Stimulated activated naive CD8-positive, alpha-beta T cell treated with anti-CD3 and anti-CD28 coated beads, Interleukin-15, amount 100 ng/mL, for 72 hours (primary cell): ENCODE measurements around the gene MACROD1.

Source experiments
- ATAC-seq: fragments of 150-1000 bp; cut with Tn5 transposase; 2 replicates; pipeline ENCODE4 v1.10.0; 2021; ENCODE audit warnings: mild to moderate bottlenecking, moderate library complexity
- DNase-seq, 2 donors: peaks; one replicate each; pipeline ENCODE4 v3.0.0; 2021 to 2022
- H3K27ac Mint-ChIP-seq, 2 donors: one replicate each; pipeline ENCODE4 v1.8.0; 2022; ENCODE audit warnings: mild to moderate bottlenecking in 2 of 2, mixed read lengths in 2 of 2, moderate library complexity in 2 of 2
- H3K27me3 Mint-ChIP-seq: one replicate; pipeline ENCODE4 v1.8.0; 2022; ENCODE audit warnings: mixed read lengths
- H3K4me1 Mint-ChIP-seq: one replicate; pipeline ENCODE4 v1.8.0; 2022; ENCODE audit warnings: mild to moderate bottlenecking, mixed read lengths
- H3K4me3 Mint-ChIP-seq, 2 donors: one replicate each; pipeline ENCODE4 v1.8.0; 2022; ENCODE audit warnings: mild to moderate bottlenecking in 2 of 2, mixed read lengths in 2 of 2, moderate library complexity in 1 of 2
- H3K9me3 Mint-ChIP-seq, 2 donors: one replicate each; pipeline ENCODE4 v1.8.0; 2022; ENCODE audit warnings: mixed read lengths in 2 of 2

Gene MACROD1

DNA sequence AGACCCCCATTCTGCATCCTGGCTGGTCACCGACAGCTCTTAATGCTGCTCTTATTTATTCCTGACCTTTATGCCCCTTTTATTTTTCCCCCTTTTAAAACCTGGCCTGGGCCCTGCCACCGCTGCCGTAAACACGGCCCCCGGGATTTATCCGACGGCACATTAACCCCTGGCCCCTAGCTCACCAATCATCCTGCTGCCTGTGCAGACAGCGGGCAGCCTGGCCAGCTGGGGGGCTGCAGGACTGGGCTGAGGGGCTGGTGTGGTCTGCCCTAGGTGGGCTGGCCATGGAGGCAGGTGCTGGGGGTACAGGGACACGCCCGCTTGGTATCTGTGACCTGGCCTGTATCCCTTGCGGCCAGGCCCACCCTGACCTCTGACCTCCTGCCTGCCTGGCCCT is 151.6 kb downstream of the MACROD1 start:
- no peak overlapping the region for H3K27ac Mint-ChIP-seq
- H3K4me1 Mint-ChIP-seq: no peaks in the 10 kb centered on the region
- ATAC-seq (no peak), DNase-seq (no peak)
- no peak overlapping the region for H3K4me3 Mint-ChIP-seq
- peaks cover 20% of the 10 kb centered on the region for H3K27me3 Mint-ChIP-seq
- peaks cover 13 to 21% of the 10 kb centered on the region in 2 donors for H3K9me3 Mint-ChIP-seq

DNA sequence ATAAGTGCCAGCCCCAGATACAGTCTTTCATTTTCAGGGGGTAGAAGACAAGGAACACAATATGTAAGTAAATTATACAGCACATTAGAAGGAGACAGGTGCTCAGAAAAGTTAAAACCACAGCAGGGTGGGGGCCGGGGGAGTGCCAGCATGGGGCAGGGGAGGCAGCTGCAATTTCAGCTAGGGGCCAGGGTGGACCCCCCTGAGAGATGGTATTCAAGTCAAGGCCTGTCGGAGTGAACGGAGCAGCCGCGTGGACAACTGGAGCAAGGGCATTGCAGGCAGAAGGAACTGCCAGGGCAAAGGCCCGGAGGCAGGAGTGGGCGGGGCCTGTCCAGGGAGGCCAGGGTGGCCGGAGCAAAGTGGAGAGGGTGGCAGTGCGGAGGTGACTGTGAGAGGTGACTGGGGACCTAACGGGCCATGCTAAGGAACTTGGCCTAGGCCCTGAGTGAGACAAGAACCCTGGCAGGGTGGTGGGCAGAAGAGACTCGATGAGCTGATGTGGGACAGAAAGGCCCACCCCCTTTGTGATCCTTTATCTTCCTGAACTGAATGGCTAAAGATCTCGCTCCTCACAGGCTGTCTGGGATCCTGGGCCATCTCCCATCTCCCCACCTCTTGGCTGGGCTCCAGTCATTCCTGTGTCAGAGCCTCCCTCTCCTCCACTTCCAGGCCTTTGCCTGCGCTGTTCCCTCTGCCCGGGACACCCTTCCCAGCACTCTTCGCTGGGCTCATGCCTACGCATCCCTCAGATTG is 152.6 kb downstream of the MACROD1 start:
- no peak overlapping the region for H3K4me3 Mint-ChIP-seq
- peaks cover under 1% of the 10 kb centered on the region for H3K4me1 Mint-ChIP-seq
- peaks cover 13 to 21% of the 10 kb centered on the region in 2 donors for H3K9me3 Mint-ChIP-seq
- peaks cover 30% of the 10 kb centered on the region for H3K27me3 Mint-ChIP-seq
- DNase-seq (no peak), ATAC-seq (no peak)
- H3K27ac Mint-ChIP-seq: no peak overlapping the region

DNA sequence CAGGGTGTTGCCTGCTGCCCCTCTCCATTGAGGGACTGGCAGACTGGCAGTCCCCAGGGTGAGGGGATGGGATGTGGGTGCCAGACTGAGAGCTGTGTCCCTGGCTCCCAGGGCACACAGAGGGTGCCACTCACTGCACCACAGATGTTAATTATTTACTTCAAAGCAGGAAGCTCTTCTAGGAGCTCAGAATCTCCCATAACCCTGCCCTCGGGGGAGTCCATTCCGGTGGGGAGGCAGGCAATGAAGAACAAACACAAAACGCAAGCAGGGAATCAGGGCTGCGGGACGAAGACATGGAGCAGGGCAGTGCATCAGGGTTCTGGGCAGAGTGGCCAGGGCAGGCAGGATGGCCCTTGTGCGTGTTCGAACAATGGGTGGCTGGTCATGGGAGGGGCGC is 154.5 kb downstream of the MACROD1 start:
- DNase-seq: no peak
- ATAC-seq: no peak
- peak overlapping the region in 1 of 2 donors; percentile 82 for H3K27ac Mint-ChIP-seq

DNA sequence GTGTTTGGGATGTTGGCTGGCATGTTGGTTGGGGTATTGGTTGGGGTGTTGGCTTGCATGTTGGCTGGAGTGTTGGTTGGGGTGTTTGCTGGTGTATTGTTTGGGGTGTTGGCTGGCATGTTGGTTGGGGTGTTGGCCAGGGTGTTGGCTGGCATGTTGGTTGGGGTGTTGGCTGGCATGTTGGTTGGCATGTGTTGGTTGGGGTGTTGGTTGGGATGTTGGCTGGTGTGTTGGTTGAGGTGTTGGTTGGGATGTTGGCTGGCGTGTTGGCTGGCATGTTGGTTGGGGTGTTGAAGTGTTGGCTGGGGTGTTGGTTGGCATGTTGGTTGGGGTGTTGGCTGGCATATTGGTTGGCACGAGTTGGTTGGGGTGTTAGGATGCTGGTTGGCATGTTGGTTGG is 155.1 kb downstream of the MACROD1 start:
- no peak for ATAC-seq
- no peak overlapping the region for H3K4me3 Mint-ChIP-seq
- peaks cover 19% of the 10 kb centered on the region for H3K4me1 Mint-ChIP-seq
- peaks cover 13 to 21% of the 10 kb centered on the region in 2 donors for H3K9me3 Mint-ChIP-seq
- peaks cover 55% of the 10 kb centered on the region for H3K27me3 Mint-ChIP-seq
- no peak for DNase-seq
- no peak overlapping the region for H3K27ac Mint-ChIP-seq

More for the DNA sequence above, 154.5 kb downstream of the MACROD1 start:
- peaks cover 19% of the 10 kb centered on the region for H3K4me1 Mint-ChIP-seq
- H3K4me3 Mint-ChIP-seq: no peak overlapping the region
- peaks cover 13 to 21% of the 10 kb centered on the region in 2 donors for H3K9me3 Mint-ChIP-seq
- H3K27me3 Mint-ChIP-seq: peaks cover 49% of the 10 kb centered on the region

DNA sequence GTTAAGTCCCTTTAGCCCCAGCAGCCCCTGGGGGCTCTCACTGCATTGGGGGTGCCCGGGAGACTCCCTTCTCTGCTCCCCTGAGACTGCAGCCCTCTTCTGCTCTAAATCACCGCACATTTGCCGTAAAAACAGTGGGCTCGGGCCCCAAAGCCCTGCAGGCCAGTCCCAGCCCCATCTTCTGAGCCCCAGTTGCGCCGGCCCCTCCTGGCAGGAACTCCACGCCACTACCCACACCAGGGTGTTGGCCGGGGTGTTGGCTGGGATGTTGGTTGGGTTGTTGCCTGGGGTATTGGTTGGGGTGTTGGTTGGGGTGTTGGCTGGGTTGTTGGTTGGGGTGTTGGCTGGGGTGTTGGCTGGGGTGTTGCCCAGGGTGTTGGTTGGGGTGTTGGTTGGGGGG is 156.2 kb downstream of the MACROD1 start:
- H3K9me3 Mint-ChIP-seq: peaks cover 13 to 21% of the 10 kb centered on the region in 2 donors
- H3K27me3 Mint-ChIP-seq: peaks cover 61% of the 10 kb centered on the region
- DNase-seq (no peak), ATAC-seq (no peak)
- H3K27ac Mint-ChIP-seq: no peak overlapping the region
- no peak overlapping the region for H3K4me3 Mint-ChIP-seq
- peaks cover 19% of the 10 kb centered on the region for H3K4me1 Mint-ChIP-seq

DNA sequence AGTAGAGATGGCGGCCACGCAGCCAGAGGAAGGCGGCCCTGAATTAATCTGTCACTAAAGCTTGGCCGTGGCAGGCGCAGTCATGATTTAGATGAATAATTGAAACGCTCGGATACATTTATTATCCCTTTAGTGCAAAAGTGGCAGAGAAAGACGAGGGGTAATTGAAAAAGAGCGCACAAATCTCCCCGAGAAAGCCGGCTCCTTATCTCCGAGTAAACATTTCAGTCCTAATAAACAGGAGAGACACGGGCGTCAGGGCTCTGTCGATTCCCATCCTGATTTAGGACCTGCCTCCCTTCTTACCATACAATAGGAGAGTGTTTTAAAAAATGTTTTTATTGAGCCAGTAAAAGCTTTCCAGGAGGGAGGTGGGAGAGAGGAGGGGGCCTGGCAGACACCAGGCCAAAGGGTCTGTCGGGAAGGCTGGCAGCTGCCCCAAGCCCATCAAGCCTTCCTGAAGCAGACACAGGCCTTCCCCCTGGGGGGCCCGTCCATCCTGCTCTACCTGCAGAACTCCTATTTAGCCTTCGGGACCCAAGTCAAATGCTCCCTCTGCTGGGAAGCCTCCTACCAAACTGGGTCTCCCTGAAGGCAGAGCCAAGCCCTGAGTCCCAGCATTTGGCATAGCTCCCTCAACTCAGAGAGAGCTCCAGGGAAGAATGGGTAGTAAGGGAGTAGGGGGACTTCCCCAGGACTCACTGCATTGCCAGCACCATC is 156.8 kb downstream of the MACROD1 start:
- no peak overlapping the region for H3K27ac Mint-ChIP-seq
- no peak for ATAC-seq
- H3K27me3 Mint-ChIP-seq: peaks cover 61% of the 10 kb centered on the region
- H3K4me3 Mint-ChIP-seq: no peak overlapping the region
- no peak for DNase-seq
- peaks cover 13 to 21% of the 10 kb centered on the region in 2 donors for H3K9me3 Mint-ChIP-seq
- H3K4me1 Mint-ChIP-seq: peaks cover 19% of the 10 kb centered on the region

DNA sequence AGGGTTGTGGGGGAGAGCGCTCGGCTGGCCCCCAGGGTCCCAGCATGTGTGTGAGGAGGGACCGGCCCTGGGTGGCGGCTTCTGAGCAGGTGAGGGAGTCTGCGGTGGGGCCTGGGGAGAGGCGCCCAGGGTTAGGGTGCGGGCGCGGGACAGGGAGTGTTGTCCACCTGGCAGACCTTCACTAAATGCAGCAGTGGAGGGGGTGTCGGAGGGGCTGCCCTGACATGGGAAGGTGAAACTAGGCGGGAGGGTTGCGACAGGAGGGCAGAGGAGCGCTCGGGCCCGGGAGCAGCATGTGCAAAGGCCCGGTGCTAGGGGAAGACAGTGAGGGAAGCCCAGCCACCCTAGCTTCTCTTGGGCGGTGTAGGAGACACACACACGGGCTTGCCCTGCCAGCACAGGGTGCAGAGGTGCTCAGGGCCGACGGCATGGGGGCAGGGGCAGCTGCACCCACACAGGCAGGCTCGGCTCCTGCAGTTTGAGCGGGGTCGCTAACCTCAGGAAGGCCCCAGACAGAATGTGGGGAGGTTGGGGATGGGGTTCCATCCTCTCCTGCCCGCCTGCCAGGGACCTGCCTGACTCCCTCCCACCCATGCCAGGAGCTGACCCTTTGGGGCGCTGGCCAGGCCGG is 157.5 kb downstream of the MACROD1 start:
- Mint-ChIP-seq H3K27ac (no peak overlapping the region), H3K27me3 (peaks cover 61% of the 10 kb centered on the region), H3K4me1 (peaks cover 19% of the 10 kb centered on the region), H3K9me3 (peaks cover 13 to 21% of the 10 kb centered on the region in 2 donors), H3K4me3 (peak overlapping the region in 1 of 2 donors; percentile 79)
- DNase-seq: no peak
- ATAC-seq: peak; percentile 49

DNA sequence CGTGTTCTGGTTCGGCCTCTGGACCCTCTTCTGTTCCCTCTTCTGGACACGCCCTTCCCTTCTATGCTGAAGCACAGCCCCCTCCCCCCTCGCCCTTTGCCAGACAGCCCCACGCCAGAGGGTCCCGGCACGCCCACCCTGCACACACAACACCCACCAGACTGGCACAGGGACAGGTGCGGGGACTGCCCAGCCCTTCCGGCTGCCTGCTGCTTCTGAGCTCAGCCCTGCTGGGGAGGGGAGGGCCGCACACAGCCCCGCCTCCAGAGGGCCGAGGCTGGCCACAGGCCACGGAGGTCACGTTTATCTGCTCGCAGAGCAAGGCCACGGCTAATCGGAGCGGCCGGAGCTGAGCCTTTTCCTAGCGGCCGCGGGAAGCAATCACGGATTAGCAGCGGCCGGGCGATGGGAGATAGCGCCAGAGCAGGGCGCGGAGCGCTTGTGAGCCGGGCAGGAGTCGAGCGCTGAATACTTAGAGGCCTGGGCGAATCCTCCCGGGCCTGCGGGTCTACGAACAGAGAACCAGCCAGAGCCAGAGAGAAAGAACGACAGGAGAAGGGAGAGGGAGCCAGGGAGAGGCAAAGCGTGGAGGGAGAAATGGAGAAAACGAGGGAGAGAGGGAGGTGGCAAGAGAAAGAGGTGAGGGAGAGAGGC is 158.2 kb downstream of the MACROD1 start:
- Mint-ChIP-seq H3K4me3 (peak overlapping the region in 1 of 2 donors; percentile 79), H3K4me1 (peaks cover 19% of the 10 kb centered on the region), H3K27ac (no peak overlapping the region), H3K9me3 (peaks cover 13 to 21% of the 10 kb centered on the region in 2 donors), H3K27me3 (peaks cover 61% of the 10 kb centered on the region)
- ATAC-seq (peak; percentile 62), DNase-seq (no peak)

DNA sequence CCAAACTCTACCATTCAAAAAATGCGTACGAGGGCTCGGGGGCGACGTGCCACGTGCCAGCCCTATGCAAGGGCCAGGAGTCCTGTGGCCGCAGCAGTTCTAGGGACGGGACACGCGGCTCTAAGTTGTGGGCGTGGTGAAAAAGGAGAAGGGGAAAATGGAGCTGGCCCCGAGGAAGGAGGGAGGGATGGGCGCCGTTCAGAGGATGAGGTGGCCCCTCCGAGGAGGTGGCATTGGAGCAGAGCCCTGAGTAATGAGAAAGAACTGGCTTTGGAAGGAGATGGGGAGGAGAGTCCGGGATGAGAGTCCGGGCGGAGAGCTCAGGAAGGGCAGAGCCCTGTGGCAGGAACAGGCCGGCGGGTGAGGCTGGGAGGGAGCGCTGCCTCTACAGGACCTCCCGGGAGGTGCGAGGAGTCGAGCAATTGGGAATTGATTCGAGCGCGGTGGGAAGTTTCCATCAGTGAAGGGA is 158.7 kb downstream of the MACROD1 start:
- H3K9me3 Mint-ChIP-seq: peaks cover 13 to 21% of the 10 kb centered on the region in 2 donors
- no peak overlapping the region for H3K27ac Mint-ChIP-seq
- H3K4me3 Mint-ChIP-seq: peak overlapping the region; percentile 28 to 79
- DNase-seq: no peak
- H3K27me3 Mint-ChIP-seq: peaks cover 61% of the 10 kb centered on the region
- ATAC-seq: no peak
- peaks cover 19% of the 10 kb centered on the region for H3K4me1 Mint-ChIP-seq

DNA sequence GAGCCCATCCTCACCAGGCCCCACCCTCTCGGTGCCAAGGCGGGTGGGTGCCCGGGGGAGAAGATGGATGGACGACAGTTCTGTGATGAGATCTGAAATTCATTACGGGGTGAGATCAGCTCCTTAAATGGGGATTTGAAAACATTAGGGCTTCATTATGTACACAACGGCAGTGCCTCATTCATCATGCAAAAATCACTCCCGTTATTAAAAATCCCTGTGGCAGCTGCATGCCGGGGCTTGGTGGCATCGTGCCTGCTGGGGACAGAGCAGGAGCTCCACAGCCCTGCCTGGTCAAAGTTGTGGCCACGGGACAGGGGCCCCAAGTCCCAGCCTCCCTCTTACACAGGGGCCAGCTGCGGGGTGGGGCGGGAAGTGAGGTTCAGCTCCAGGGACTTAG is 159.5 kb downstream of the MACROD1 start:
- ATAC-seq (no peak), DNase-seq (no peak)
- H3K4me3 Mint-ChIP-seq: peak overlapping the region in 1 of 2 donors; percentile 79
- peaks cover 66% of the 10 kb centered on the region for H3K27me3 Mint-ChIP-seq
- peaks cover 19% of the 10 kb centered on the region for H3K4me1 Mint-ChIP-seq
- H3K27ac Mint-ChIP-seq: no peak overlapping the region
- peaks cover 13 to 18% of the 10 kb centered on the region in 2 donors for H3K9me3 Mint-ChIP-seq

DNA sequence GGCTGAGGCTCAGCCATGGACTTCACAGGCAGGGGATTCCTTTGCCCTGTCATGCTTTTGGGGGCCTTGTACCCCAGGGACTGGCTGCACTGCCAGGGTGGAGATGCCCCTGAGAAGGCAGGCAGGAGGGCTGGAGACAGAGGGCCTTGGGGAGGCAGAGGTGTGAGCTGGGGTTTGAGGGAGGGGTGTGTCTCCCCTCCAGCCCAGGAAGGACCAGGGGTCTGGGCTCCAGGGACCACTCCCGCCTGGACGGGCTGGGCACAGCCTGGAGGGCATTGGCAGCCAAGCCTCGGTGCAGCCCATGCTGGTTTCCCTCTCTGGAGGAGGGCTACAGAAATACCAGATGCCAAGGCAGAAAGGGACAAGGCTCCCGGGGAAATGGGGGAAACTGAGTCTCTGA is 160.2 kb downstream of the MACROD1 start:
- peaks cover 19% of the 10 kb centered on the region for H3K4me1 Mint-ChIP-seq
- H3K9me3 Mint-ChIP-seq: peaks cover 10 to 11% of the 10 kb centered on the region in 2 donors

DNA sequence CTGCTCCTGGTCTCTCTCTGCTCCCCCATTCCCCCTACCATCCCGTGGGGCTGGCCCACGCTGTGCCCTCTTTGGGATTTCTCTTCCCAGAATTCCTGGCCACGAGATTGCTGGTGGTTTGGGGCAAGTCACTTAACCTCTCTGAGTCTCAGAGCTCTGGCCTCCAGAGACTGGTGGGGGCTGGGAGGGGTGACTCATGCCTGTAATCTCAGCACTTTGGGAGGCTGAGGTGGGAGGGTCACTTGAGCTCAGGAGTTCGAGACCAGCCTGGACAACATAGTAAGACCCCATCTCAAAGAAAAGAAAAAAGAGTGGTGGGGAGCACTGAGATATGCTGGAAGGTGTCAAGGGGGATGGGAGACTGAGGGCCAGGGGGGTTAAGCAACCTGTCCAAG is 161.3 kb downstream of the MACROD1 start:
- Mint-ChIP-seq H3K9me3 (no peaks in the 10 kb centered on the region), H3K27me3 (peaks cover 58% of the 10 kb centered on the region), H3K4me3 (no peak overlapping the region), H3K27ac (no peak overlapping the region), H3K4me1 (peaks cover 25% of the 10 kb centered on the region)
- DNase-seq (no peak), ATAC-seq (no peak)

More for the DNA sequence above, 160.2 kb downstream of the MACROD1 start:
- H3K27me3 Mint-ChIP-seq: peaks cover 66% of the 10 kb centered on the region
- no peak for DNase-seq
- ATAC-seq: no peak
- H3K27ac Mint-ChIP-seq: no peak overlapping the region
- H3K4me3 Mint-ChIP-seq: no peak overlapping the region

DNA sequence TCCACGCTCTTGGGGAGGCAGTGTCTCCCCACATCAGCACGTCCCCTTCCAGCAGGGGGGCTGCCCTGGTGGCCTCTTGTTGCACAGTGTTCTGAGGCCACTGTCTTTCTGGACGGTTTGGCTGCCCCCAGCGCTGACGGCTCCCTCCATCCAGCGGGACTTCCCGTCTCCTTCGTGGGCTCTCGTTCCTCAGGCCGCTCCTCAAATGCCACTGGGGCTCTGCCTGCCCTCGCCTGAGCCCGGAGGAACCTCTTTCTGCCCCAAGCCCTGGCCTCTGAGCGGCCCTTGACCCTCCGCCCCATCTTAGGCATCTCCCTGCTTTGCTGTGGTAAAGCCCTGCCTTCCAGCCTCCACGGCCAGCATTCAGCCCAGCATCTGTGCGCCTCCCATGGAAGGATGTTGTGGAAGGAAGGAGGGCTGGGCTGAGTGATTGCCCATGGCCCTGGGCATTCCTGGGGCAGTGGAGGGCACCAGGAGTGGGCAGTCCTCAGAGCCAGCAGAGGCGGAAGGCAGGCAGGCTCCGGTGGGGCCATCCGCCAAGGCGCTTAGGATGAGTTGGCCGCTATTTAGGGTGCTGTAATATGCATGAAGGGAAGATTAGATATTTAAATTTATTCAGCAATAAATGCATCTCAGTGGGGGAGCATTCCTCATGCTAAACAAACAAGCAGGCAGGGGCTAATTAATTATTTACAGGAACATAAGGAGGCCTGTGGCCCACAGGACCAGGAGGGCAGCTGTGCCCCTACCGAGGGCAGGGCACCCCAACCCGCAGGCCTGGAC is 161.9 kb downstream of the MACROD1 start:
- no peak overlapping the region for H3K4me3 Mint-ChIP-seq
- no peak for ATAC-seq
- peaks cover 52% of the 10 kb centered on the region for H3K27me3 Mint-ChIP-seq
- peaks cover 27% of the 10 kb centered on the region for H3K4me1 Mint-ChIP-seq
- no peak for DNase-seq
- peak overlapping the region in 1 of 2 donors; percentile 64 for H3K27ac Mint-ChIP-seq
- H3K9me3 Mint-ChIP-seq: no peaks in the 10 kb centered on the region

DNA sequence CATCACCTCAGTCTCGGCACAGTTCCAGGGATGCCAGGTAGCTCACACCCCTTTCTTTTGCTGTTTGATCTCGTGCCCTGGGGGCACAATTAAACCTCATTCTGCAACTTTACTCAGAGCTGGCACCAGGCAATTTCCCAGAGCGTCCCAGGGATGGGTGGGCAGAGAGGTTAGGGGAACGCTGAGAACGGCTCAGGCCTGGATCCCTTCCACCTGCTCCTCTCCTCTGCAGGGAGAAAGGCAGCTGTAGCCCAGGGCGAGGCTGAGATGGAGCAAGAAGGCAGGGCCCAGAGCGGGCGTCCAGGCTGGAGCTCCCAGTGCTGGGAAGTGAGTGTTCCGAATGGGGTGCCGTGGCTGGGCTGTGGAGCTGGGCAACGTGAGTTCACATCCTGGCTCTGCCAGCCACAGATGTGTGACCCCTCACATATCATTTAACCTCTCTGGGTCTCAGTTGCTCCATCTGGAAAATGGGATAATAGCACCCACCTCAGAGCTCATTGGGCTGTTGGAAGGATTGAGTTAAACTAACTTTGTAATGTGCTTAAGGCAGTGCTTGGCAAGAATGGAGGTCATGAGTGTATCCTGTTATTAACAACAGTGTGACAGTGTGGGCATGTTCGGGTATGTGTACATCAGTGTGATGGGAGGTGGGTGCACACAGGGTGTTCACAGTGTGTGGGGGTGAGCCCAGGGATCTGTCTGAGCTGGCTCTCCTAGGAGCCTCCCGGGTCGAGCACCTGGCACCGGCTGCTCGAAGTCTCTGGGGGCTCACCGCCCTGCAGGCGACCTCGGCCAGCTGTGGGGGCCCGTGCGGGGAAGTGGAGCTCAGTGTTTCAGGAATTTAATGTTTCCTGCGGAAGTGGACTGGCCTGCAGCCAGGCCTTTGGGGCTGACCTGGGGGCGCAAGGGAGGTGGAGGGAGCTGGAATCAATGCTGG is 164.2 kb downstream of the MACROD1 start:
- H3K4me3 Mint-ChIP-seq: no peak overlapping the region
- H3K27ac Mint-ChIP-seq: no peak overlapping the region
- H3K4me1 Mint-ChIP-seq: peaks cover 33% of the 10 kb centered on the region
- no peaks in the 10 kb centered on the region for H3K9me3 Mint-ChIP-seq
- ATAC-seq (no peak), DNase-seq (no peak)
- H3K27me3 Mint-ChIP-seq: peaks cover 30% of the 10 kb centered on the region
